ENCODE data around the gene NOB1. TPM values are rescaled to one million over a fixed set of nuclear protein-coding genes. Genes with fewer than 3 reads are reported as not detected.

NOB1 gene
- total and polyA plus RNA-seq, 2 experiments from 2014 or later, result 41.4 to 56.6 TPM

GRCh38 chr16:69724981-69725479, 29.7 kb downstream of the NOB1 start:
- H3K36me3 ChIP-seq (ENCODE audit: insufficient read depth), result no peaks in the 10 kb centered on the region; the same call in 1 of the 2 replicates
- H3K4me1 ChIP-seq (ENCODE audit: insufficient read depth), result peaks cover 32% of the 10 kb centered on the region
- Mint-ChIP-seq H3K27me3 (ENCODE audit: insufficient read depth, low read depth, poor library complexity) (peaks cover 23% of the 10 kb centered on the region), H3K4me1 (peaks cover 34% of the 10 kb centered on the region), H3K9me3 (no peaks in the 10 kb centered on the region), H3K27ac (peak overlapping the region; percentile 11; the same call in 1 of the 2 replicates), H3K36me3 (ENCODE audit: low read depth) (no peaks in the 10 kb centered on the region; the same call in 2 of the 3 replicates), H3K4me3 (peak overlapping the region; percentile 83)
- no peaks in the 10 kb centered on the region for H3K9me2 ChIP-seq (ENCODE audit: insufficient read depth)
- H3K27ac ChIP-seq (ENCODE audit: low read depth), result peak overlapping the region; percentile 99; the same call in 1 of the 2 replicates
- TF ChIP-seq CTCF (conservative IDR thresholded peaks at IDR 0.05; ENCODE audit: low read depth in 2 of 2) (no peak), ETS1 (IDR thresholded peaks at IDR 0.05) (no peak), JUNB (IDR thresholded peaks at IDR 0.05; ENCODE audit: unreplicated experiment) (no peak), STAT1 (IDR thresholded peaks at IDR 0.05; ENCODE audit: unreplicated experiment) (no peak), REST (IDR thresholded peaks at IDR 0.05; ENCODE audit: unreplicated experiment) (no peak), CREB1 (CRISPR knock-in tag; IDR thresholded peaks at IDR 0.05; ENCODE audit: low read depth) (no peak), EZH2 (IDR thresholded peaks at IDR 0.05; ENCODE audit: low read depth, unreplicated experiment) (no peak), ZNF114 (CRISPR knock-in tag; IDR thresholded peaks at IDR 0.05) (no peak)
- peak overlapping the region; percentile 96 for H3K4me2 ChIP-seq
- H2AFZ ChIP-seq, result 0 out of 2 replicates have a peak overlapping the region, but pooled peaks have one; percentile 39
- DNase-seq (ENCODE audit: low spot score), result peak; percentile 12
- peaks cover 38% of the 10 kb centered on the region for H3K79me2 ChIP-seq (replicated peaks; ENCODE audit: insufficient read depth)
- no peaks in the 10 kb centered on the region for H3K27me3 ChIP-seq (ENCODE audit: insufficient read depth)
- ATAC-seq, result no peak
- peak overlapping the region; percentile 62 for H3K4me3 ChIP-seq
- H4K20me1 ChIP-seq (replicated peaks; ENCODE audit: insufficient read depth), result no peaks in the 10 kb centered on the region
- peaks cover 28% of the 10 kb centered on the region; the same call in 1 of the 2 replicates for H3F3A ChIP-seq (replicated peaks; ENCODE audit: low read depth)
